ENCODE data around the gene LIMK1.

LIMK1 gene

DNA sequence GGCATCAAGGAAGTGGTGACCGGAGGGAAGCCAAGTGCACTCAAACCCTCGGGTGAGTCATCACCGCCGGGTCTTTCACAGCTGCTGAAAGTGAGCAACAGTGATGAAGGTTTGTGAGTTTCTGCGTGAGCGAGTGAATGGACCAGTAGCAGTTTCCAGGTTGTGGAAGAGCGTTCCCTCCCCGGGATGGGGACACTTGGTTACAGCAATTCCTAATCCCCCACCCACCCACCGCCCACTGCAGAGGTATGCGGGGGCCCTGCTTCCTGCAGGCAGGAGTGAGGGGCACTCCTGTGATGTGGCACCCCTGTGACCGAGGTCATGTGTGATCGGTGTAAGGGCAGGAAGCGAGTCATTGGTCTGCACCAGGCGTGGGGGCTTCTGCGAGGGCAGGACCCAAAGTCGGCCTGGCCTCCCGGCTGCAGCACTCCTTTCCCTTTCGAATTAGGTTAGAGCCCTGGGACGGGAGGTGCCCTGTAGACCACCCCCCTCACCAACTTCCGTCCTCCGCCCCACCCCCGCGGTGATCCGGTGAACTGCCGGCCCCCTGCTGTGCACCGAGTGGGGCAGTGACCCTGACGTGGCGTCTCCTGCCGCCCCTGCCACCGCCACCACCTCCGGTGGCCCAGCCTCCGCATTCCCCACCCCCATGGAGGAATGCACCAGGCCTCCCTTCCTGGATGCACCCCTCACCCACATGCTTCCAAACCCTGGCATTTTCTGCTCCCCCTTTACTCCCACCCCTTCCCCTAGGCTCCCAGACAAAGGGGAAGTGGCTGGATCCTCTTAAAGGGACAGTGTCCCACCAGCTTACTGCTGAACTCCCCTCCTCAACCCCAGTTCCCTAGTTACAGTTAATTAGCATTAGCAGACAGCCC, 10.9 kb downstream of the LIMK1 start:
- peak; percentile 82 for DNase-seq (ENCODE audit: low read depth)
- TF ChIP-seq, protein P1, sequence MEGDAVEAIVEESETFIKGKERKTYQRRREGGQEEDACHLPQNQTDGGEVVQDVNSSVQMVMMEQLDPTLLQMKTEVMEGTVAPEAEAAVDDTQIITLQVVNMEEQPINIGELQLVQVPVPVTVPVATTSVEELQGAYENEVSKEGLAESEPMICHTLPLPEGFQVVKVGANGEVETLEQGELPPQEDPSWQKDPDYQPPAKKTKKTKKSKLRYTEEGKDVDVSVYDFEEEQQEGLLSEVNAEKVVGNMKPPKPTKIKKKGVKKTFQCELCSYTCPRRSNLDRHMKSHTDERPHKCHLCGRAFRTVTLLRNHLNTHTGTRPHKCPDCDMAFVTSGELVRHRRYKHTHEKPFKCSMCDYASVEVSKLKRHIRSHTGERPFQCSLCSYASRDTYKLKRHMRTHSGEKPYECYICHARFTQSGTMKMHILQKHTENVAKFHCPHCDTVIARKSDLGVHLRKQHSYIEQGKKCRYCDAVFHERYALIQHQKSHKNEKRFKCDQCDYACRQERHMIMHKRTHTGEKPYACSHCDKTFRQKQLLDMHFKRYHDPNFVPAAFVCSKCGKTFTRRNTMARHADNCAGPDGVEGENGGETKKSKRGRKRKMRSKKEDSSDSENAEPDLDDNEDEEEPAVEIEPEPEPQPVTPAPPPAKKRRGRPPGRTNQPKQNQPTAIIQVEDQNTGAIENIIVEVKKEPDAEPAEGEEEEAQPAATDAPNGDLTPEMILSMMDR (IDR thresholded peaks at IDR 0.05; ENCODE audit: insufficient read depth, low read depth, low read length, missing control alignments): no peak
- H3K4me3 ChIP-seq (ENCODE audit: low read depth, low read length): peak overlapping the region; percentile 86

DNA sequence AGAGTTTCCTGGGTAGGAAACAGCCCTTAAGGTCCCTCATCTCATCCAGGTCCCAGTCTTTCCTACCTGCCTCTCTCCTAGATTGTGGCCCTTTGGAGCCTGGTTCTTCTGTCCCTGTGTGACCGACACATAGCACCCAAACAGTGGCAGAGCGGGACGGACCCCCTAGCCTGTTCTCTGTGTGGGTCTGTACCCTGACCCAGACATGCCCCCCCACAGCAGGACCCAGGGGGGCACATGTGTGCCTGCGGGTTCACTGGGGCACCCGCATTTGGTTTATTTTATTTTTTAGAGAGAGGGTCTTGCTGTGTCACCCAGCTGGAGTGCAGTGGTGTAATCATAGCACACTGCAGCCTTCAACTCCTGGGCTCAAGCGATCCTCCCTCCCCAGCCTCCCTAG, 11.5 kb downstream of the LIMK1 start:
- H3K4me3 ChIP-seq (ENCODE audit: low read depth, low read length): peak overlapping the region; percentile 86
- DNase-seq (ENCODE audit: low read depth): no peak
- TF ChIP-seq, protein P1 (IDR thresholded peaks at IDR 0.05; ENCODE audit: insufficient read depth, low read depth, low read length, missing control alignments): no peak

DNA sequence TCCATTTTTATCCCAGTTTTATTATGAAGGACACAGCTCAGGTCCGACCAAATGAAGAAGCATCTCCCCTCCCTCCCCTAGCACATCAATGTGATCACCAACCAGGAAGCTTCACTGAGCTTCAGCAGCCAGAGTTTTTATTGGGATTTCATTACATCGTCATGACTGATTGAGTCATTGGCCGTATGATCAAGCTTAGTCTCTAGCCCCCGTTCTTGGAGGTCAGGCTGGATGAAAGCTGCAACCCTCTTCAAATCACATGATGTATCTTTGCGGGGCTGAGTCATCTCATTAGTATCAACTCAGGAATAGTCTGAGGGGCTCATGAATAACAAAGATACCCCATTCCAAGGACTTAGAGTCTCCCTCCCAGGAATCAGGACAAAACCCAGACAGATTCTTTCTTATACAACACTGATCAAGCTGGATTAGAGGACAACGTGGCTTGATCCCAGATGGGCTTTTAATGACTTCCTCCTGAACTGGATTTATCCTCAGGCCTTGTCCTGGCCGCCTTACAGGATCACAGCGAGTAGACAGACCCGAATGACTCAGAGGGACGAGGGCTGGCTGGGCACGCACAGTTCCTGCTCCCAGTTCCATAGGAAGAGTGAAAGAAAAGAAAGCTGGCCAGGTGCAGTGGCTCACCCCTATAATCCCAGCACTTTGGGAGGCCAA, 14.5 kb downstream of the LIMK1 start:
- TF ChIP-seq, protein P1 (IDR thresholded peaks at IDR 0.05; ENCODE audit: insufficient read depth, low read depth, low read length, missing control alignments): no peak
- no peak for DNase-seq (ENCODE audit: low read depth)
- H3K4me3 ChIP-seq (ENCODE audit: low read depth, low read length): no peak overlapping the region

DNA sequence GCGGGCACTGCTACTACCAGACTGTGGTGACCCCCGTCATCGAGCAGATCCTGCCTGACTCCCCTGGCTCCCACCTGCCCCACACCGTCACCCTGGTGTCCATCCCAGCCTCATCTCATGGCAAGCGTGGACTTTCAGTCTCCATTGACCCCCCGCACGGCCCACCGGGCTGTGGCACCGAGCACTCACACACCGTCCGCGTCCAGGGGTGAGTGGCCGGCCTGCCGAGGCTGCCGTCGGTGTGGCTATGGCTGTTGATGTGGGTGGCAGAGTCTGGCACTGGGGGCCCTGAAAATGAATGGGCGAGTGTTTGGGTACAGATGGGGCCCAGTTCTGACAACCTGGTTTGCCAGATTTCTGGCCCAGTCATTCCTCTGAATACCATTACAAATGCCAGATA, 15.4 kb downstream of the LIMK1 start:
- DNase-seq (ENCODE audit: low read depth): no peak
- H3K4me3 ChIP-seq (ENCODE audit: low read depth, low read length): no peak overlapping the region
- TF ChIP-seq, protein P1 (IDR thresholded peaks at IDR 0.05; ENCODE audit: insufficient read depth, low read depth, low read length, missing control alignments): no peak

DNA sequence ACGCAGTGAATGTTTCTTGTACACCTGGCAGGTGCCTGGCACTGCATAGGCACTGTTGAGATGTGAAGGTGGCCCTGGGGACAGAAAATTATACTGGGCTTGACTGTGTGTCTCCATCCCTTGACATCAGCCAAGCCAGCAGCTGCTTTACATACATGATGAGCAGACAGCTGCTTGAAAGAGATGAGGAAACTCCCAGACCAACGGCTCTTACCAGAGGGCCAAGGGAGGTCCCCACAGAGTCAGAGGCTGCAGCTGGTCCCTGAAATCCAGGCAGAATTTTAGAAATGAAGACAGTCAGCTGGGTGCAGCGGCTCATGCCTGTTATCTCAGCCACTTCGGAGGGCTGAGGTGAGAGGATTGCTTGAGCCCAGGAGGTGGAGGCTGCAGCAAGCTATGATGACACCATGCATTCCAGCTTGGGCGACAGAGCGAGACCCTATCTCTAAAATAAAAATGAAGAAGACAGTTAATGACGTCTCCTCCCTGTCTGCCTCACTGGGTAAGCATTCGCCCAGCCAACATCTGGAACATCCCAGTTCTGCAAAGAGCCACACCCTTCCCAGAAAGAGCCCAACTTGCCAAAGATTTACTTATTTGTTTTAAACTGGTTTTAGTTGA, 17.6 kb downstream of the LIMK1 start:
- no peak overlapping the region for H3K4me3 ChIP-seq (ENCODE audit: low read depth, low read length)
- peak; percentile 84 for DNase-seq (ENCODE audit: low read depth)
- TF ChIP-seq, protein P1 (IDR thresholded peaks at IDR 0.05; ENCODE audit: insufficient read depth, low read depth, low read length, missing control alignments): no peak

DNA sequence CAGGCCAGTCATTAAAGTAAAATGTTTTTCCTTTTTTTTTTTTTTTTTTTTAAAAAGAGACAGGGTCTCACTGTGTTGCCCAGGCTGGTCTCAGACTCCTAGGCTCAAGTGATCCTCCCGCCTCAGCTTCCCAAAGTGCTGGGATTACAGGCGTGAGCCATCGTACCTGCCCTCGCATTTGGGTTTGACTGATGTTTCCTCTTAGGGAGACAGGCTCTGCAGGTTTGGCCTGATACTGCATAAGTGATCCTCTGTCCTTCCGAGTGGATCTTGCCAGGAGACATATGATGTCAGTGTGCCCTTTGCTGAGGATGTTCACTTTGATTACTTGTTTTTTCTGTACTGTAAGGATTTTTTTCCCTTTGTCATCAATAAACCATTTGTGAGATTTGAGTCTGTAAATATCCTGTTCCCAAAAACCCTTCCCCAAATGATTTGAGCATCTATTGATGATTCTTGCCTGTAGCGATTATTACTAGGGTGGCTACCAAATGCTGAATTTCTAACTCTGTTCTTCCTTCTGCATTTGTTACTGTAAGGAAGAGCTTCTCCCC, 19.7 kb downstream of the LIMK1 start:
- no peak for DNase-seq (ENCODE audit: low read depth)
- no peak overlapping the region for H3K4me3 ChIP-seq (ENCODE audit: low read depth, low read length)
- TF ChIP-seq, protein P1 (IDR thresholded peaks at IDR 0.05; ENCODE audit: insufficient read depth, low read depth, low read length, missing control alignments): no peak
